BJ (cell line): ENCODE data around the gene ABCC4. TPM values are rescaled to one million over a fixed set of nuclear protein-coding genes. Genes with fewer than 3 reads are reported as not detected.

ENCODE experiments used
- CTCF ChIA-PET: fragments of 350-600 bp; formaldehyde crosslinking; extraction: SDS; loops from one replicate; lab custom pipeline; 2021; ENCODE audit warnings: antibody characterized with exemption, inconsistent platforms; lab: Yijun Ruan, JAX
- POLR2A ChIA-PET: fragments of 300-600 bp; sonication (Branson Sonifier 250); formaldehyde crosslinking; extraction: SDS; loops from one replicate; lab custom pipeline; 2021; ENCODE audit warnings: antibody characterized with exemption; lab: Charles Lee
- DNase-seq: peaks from one replicate; pipeline ENCODE4 v3.0.0-alpha.2; 2011; ENCODE audit warnings: low read depth
- H3K27me3 ChIP-seq: 2 replicates; pipeline ENCODE4 v1.6.0; 2011; ENCODE audit warnings: low read length; ENCODE audit not compliant: control insufficient read depth, insufficient read depth
- H3K36me3 ChIP-seq: 2 replicates; pipeline ENCODE4 v1.5.1; 2011; ENCODE audit warnings: low read length; ENCODE audit not compliant: control insufficient read depth, insufficient read depth
- H3K4me3 ChIP-seq: 2 replicates; pipeline ENCODE4 v1.5.1; 2011; ENCODE audit warnings: low read depth, mild to moderate bottlenecking, control low read depth, low read length
- CTCF ChIP-seq: IDR thresholded peaks from 2 replicates; pipeline ENCODE4 v1.5.1; 2011; ENCODE audit warnings: low read depth, mild to moderate bottlenecking, control low read depth, inconsistent platforms, low read length, moderate library complexity; ENCODE audit not compliant: insufficient read depth
- polyA plus RNA-seq: library from polyadenylated mRNA; depleted of rRNA; stranded (reverse); fragments of >200 nt; gene quantifications from 2 replicates; pipeline ENCODE4 v1.2.3, GENCODE V29; 2011

The ABCC4 gene
- polyA plus RNA-seq, 1 experiment = 11.2 TPM

GRCh38 chr13:95138876-95139585, 162.2 kb downstream of the ABCC4 start:
- POLR2A ChIA-PET = no interaction called here
- DNase-seq = no peak
- no peaks in the 10 kb centered on the region for H3K27me3 ChIP-seq
- CTCF ChIA-PET = interaction anchor here (0.7 kb wide), 1 partner anchor 416 kb away, joined by 3 read pairs; no protein-coding TSS in a partner anchor
- no peak overlapping the region for H3K4me3 ChIP-seq
- TF ChIP-seq CTCF = no peak
- no peaks in the 10 kb centered on the region for H3K36me3 ChIP-seq

GRCh38 chr13:95137096-95137495, 164.2 kb downstream of the ABCC4 start:
- ChIA-PET POLR2A (no interaction called here), CTCF (interaction anchor here (1.1 to 1.4 kb wide), 2 partner anchors 19 to 46 kb away, joined by 3 read pairs; no protein-coding TSS in a partner anchor)
- Histone ChIP-seq H3K4me3 (no peak overlapping the region), H3K36me3 (no peaks in the 10 kb centered on the region), H3K27me3 (no peaks in the 10 kb centered on the region)
- DNase-seq = no peak
- no peak for TF ChIP-seq CTCF

GRCh38 chr13:95136638-95137037, 164.6 kb downstream of the ABCC4 start:
- POLR2A ChIA-PET = no interaction called here
- DNase-seq = no peak
- no peaks in the 10 kb centered on the region for H3K36me3 ChIP-seq
- CTCF ChIA-PET = interaction anchor here (1.1 kb wide), 1 partner anchor 46 kb away, joined by 3 read pairs; no protein-coding TSS in a partner anchor
- TF ChIP-seq CTCF = no peak
- no peak overlapping the region for H3K4me3 ChIP-seq
- no peaks in the 10 kb centered on the region for H3K27me3 ChIP-seq

GRCh38 chr13:95133498-95133897, 167.8 kb downstream of the ABCC4 start:
- DNase-seq = no peak
- Histone ChIP-seq H3K27me3 (no peaks in the 10 kb centered on the region), H3K36me3 (no peaks in the 10 kb centered on the region), H3K4me3 (no peak overlapping the region)
- POLR2A ChIA-PET = no interaction called here
- CTCF ChIA-PET = interaction anchor here (0.8 kb wide), 1 partner anchor 271 kb away, joined by 3 read pairs; no protein-coding TSS in a partner anchor
- no peak for TF ChIP-seq CTCF

- Histone ChIP-seq H3K36me3 (no peaks in the 10 kb centered on the region), H3K4me3 (no peak overlapping the region), H3K27me3 (no peaks in the 10 kb centered on the region)
- CTCF ChIA-PET = no interaction called here
- no peak for DNase-seq
- no peak for TF ChIP-seq CTCF
- POLR2A ChIA-PET = no interaction called here
Measured at GRCh38 chr13:95129004-95129403, 172.2 kb downstream of the ABCC4 start.
